ENCODE data around the gene SORBS2. TPM values are rescaled to one million over a fixed set of nuclear protein-coding genes. Genes with fewer than 3 reads are reported as not detected.

The SORBS2 gene
- total RNA-seq, 4 donors from 2014 or later, result 21.5 to 103 (median 64.8) TPM

- no peak for DNase-seq (ENCODE audit: low spot score)
- no peak for TF ChIP-seq CTCF (IDR thresholded peaks at IDR 0.05)
- no peak for ATAC-seq (ENCODE audit: low FRiP score)
Observed at GRCh38 chr4:185826381-185826780, 14.4 kb upstream of the SORBS2 start.

DNA sequence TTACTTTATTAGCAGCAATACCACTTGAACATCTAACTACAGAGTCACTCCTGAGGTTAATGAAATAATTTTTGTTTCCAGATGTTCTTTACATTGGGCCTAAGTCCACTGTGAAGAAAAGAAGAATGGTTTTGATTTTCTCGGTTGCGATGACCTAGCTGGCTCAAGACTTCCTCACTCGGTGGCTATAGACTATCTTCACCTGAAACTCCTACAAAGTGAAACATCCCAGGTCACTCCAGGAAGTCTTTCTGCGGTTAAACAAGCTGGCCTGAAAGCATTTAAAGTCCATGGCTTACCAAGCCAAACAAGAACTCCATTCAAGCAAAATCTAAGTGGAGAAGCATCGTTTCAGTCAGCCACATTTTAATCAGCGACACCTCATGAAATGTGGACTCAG lies 13.7 kb upstream of the SORBS2 start:
- no peak for TF ChIP-seq CTCF (IDR thresholded peaks at IDR 0.05)
- ATAC-seq (ENCODE audit: low FRiP score) (no peak), DNase-seq (ENCODE audit: low spot score) (no peak)

DNA sequence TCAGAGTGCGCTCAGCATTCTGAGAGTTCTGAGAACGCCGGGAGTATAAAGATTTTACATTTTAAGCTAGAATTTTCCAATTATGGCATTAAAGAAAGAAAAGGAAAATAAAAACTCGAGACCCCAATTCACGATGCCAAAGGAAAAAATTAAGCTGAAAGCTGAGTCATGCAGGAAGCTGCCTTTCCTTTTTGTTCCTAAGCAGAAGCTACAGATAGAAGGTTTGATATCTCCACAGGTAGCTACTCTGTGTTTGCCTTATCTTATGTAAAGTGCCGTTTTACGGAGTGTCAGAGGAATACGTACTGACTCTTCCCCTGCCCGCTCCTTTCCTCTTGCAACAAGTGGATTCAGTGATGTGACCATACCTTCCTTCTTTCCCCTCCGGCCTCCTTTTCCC lies 10.8 kb upstream of the SORBS2 start:
- ATAC-seq (ENCODE audit: low FRiP score), result no peak
- TF ChIP-seq CTCF (IDR thresholded peaks at IDR 0.05), result no peak
- DNase-seq (ENCODE audit: low spot score), result no peak

DNA sequence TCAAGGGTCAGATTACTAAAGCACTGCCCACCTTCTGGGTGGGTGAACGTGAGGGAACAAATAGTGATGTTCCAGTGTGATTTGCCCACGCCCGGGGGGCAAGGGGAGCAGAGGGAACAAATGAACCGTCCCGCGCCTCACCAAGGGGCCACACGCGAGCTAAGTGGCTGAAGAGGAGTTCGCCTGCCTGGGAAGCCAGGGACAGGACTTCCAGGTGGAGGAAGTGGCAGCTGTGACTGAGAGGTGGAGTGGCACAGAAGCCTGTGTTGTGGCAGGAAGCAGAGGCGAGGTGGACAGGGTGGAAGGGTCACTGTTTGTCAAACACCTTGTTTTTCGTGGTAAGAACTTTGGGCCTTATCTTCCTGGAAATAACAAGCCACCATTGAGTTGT lies 9.0 kb upstream of the SORBS2 start:
- TF ChIP-seq CTCF (IDR thresholded peaks at IDR 0.05), result no peak
- DNase-seq (ENCODE audit: low spot score) (no peak), ATAC-seq (ENCODE audit: low FRiP score) (no peak)

DNA sequence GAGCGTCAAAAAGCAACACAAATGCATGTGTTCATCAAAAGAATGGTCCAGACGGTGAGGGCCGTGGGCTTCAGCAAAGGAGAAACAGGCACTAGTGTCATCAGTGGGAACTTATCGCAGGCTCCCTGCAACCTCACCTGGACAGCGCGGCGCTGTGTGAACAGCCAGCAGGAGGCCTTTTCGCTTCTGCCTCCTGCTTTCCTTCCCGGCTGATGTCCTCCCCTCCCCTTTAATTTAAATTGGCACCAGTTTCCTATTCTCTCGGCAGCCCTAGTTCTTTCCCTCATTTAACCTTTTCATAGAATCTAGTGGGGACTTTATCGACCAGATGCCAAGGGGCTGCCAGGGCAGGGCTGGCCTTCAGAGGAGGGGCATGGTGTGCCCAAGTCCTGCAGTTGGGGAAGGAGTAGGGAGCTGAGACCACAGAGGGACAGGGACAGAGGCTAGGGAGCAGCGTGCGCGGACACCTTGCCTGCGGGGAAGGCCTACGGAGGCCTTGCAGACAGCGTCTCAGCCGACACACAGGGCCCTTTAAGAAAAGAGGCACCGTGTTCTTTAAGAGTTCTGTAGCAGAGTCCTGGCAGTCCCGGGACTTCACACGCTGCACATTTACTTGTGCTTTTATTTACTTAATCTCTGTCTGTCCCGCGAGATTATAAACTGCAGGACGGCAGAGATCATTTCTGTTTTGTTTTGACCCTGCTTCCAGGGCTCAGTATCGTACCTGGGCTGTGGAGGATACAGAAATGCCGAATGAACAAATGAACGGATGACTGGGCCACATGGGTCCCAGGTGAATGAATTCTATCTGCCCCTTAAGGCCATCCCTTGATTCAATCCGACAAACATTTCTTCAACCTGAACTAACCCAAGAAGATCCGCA lies 8.4 kb upstream of the SORBS2 start:
- ATAC-seq (ENCODE audit: low FRiP score), result no peak
- no peak for TF ChIP-seq CTCF (IDR thresholded peaks at IDR 0.05)

GRCh38 chr4:185819144-185819543 lies 7.2 kb upstream of the SORBS2 start:
- DNase-seq (ENCODE audit: low spot score) (no peak), ATAC-seq (ENCODE audit: low FRiP score) (no peak)
- TF ChIP-seq CTCF (IDR thresholded peaks at IDR 0.05), result no peak

More for the DNA sequence above, 8.4 kb upstream of the SORBS2 start:
- no peak for DNase-seq (ENCODE audit: low spot score)

DNA sequence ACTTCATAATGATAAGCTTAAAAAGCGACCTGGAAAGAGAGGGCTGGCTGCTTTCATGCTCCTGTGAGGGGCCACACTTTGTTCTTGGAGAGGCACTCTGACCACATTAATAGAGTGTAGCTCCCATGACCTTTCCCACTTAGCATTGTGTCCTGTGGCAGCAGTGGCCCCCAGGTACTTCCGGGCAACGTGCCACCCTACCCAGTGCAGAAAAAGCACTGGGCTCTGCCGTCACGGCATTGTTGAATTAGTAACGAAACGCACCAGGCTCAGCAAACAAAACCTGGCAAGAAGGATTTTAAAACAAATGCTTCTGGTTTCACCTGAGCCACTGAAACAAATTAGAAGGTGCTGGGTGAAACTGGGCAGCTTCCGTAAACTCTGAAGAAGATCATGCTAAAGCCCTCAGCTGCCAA lies 5.4 kb upstream of the SORBS2 start:
- DNase-seq (ENCODE audit: low spot score) (no peak), ATAC-seq (ENCODE audit: low FRiP score) (no peak)
- TF ChIP-seq CTCF (IDR thresholded peaks at IDR 0.05), result no peak
